K562 (cell line): ENCODE results near the gene EFHB. TPM values are rescaled to one million over a fixed set of nuclear protein-coding genes. Genes with fewer than 3 reads are reported as not detected.
A peak's percentile ranks its signal among the peaks of the same experiment; 100 is the strongest.

Source experiments
- CEBPG ChIP-seq, 3 experiments: fragments of 200-800 bp in 1 of 3; sonication (Bioruptor generic) in 1 of 3; sonication (generic) in 1 of 3; formaldehyde crosslinking in 1 of 3; IDR thresholded peaks in 2 of 3; conservative IDR thresholded peaks in 1 of 3; 2 replicates each; pipeline versions ENCODE4 v1.6.1 to v1.8.0; 2016 to 2022; ENCODE audit warnings: missing compliant biosample characterization in 2 of 3, missing genetic modification characterization in 2 of 3, mild to moderate bottlenecking in 1 of 3, missing genetic modification reagents in 1 of 3
- E2F8 ChIP-seq: fragments of 450-650 bp; IDR thresholded peaks from 2 replicates; pipeline ENCODE4 v1.7.1; 2018; ENCODE audit warnings: mild to moderate bottlenecking, low read depth; ENCODE audit not compliant: partially characterized antibody
- HINFP ChIP-seq: fragments of 450-650 bp; conservative IDR thresholded peaks from 2 replicates; pipeline ENCODE4 v1.6.1; 2016; ENCODE audit warnings: missing genetic modification characterization, low read depth, mild to moderate bottlenecking, control low read depth, missing compliant biosample characterization
- KDM5B ChIP-seq: fragments of 200-600 bp; sonication (generic); IDR thresholded peaks from 2 replicates; pipeline ENCODE4 v1.6.1; 2012; ENCODE audit warnings: low read depth, mild to moderate bottlenecking, moderate library complexity, low read length, control low read depth, inconsistent platforms; ENCODE audit not compliant: insufficient replicate concordance
- RBM17 ChIP-seq: fragments of 200-400 bp; formaldehyde crosslinking; IDR thresholded peaks from 2 replicates; pipeline ENCODE4 v1.6.1; 2017; ENCODE audit warnings: low read depth, mild to moderate bottlenecking, low read length, borderline replicate concordance
- RREB1 ChIP-seq: fragments of 250-450 bp; sonication (Bioruptor Pico); IDR thresholded peaks from 2 replicates; pipeline ENCODE4 v1.4.0; 2020
- TOE1 ChIP-seq, 2 experiments: fragments of 450-650 bp in 1 of 2; sonication (generic) in 1 of 2; formaldehyde crosslinking in 1 of 2; IDR thresholded peaks; 2 replicates each; pipeline versions ENCODE4 v1.7.1 to v1.8.0; 2016 to 2022; ENCODE audit warnings: borderline replicate concordance in 2 of 2, mild to moderate bottlenecking in 2 of 2, antibody characterized with exemption in 1 of 2, inconsistent platforms in 1 of 2, low read depth in 1 of 2, missing genetic modification reagents in 1 of 2, moderate library complexity in 1 of 2
- ZNF24 ChIP-seq: fragments of 450-650 bp; IDR thresholded peaks from 2 replicates; pipeline ENCODE4 v1.6.1; 2016
- polyA plus RNA-seq, 8 experiments: library from polyadenylated mRNA; depleted of rRNA in 4 of 8; stranded (reverse) in 5 of 8; unstranded in 3 of 8; fragments of >200 nt; fragmentation: Nextera tagmentation in 2 of 8; fragmentation: Illumina TruSeq in 1 of 8; extraction: Ambion mirVana in 2 of 8; extraction: Trizol in 1 of 8; gene quantifications; 2 replicates each; pipeline versions ENCODE4 v1.2.1 to v1.2.3, GENCODE V29; 2011 to 2014; ENCODE audit warnings: inconsistent platforms in 1 of 8, missing spikeins in 1 of 8
- total RNA-seq, 7 experiments: library from RNA; depleted of rRNA in 6 of 7; stranded (reverse); fragments of >200 nt in 6 of 7; fragmentation: Illumina TruSeq in 2 of 7; extraction: Trizol in 2 of 7; gene quantifications; 2 replicates each; pipeline versions ENCODE4 v1.2.1 to v1.2.3, GENCODE V29; 2011 to 2021; ENCODE audit warnings: low replicate concordance in 1 of 7

Gene EFHB
- total and polyA plus RNA-seq, 9 of the 15 experiments (the other 6 are each of a cell fraction or from before 2014, with no cell fraction given), result 1.5 to 4.0 (median 1.8) TPM

GRCh38 chr3:19947549-19948225 is 13.7 kb upstream of the EFHB start (continued):
- peak; percentile 79; the same call in 1 of the 2 replicates for TF ChIP-seq RREB1 (CRISPR knock-in tag)
- no peak for TF ChIP-seq HINFP (tag)
- TF ChIP-seq E2F8, result no peak
- 0 out of 2 replicates have a peak, but pooled peaks have one; percentile 19 for TF ChIP-seq CEBPG (CRISPR knock-in tag; IDR thresholded peaks at IDR 0.05)
- TF ChIP-seq CEBPG (tag; conservative IDR thresholded peaks at IDR 0.05 in 1 of 2, IDR thresholded peaks at IDR 0.05 in 1 of 2), result no peak
- no peak for TF ChIP-seq TOE1 (IDR thresholded peaks at IDR 0.05; ENCODE audit: borderline replicate concordance)
- TF ChIP-seq TOE1 (CRISPR knock-in tag; IDR thresholded peaks at IDR 0.05; ENCODE audit: borderline replicate concordance, low read depth), result no peak
- 0 out of 2 replicates have a peak, but pooled peaks have one; percentile 3 for TF ChIP-seq ZNF24
- no peak for TF ChIP-seq RBM17
- no peak for TF ChIP-seq KDM5B
